Stimulated activated CD8-positive, alpha-beta memory T cell treated with anti-CD3 and anti-CD28 coated beads, Interleukin-7, amount 100 ng/mL, for 24 hours (primary cell): Measurements from ENCODE around the gene CIB4.

Source experiments
- DNase-seq: peaks from one replicate; pipeline ENCODE4 v3.0.0-alpha.2; 2020; ENCODE audit warnings: low read depth

Gene CIB4

DNA sequence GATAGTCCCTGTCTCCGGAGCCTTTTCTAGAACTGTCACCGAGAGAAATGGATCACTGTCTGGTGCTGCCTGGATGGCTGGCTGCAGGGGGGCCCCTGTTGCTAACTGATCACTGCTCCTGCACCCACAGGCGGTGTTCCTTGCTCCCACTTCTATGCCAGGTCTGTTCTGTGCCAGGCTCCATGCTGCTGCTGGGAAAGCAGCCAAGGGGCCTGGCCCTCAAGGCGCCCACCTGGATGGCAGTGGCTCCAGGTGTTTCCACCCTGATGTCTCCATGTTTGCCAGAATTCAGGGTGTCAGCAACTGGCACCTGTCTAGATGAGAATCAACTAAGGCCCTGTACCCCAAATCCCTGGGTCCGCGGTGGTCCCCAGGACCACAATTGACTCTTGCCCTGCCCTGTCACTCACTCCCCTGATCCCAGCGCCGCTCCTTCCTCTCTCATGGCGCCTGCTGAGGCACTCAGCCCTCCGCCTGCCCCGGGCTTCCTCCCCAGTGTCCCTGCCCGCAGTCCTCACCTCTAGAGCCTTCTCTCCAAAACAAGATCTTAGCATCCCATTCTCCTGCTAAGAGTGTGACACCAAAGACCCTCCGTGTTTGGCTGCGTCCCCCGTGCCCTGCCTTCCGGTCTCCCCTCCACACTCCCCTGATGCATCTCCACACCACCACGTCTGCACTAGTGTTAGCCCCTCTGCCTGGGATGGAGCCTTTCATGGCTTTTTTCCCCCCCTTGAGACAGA is 90.7 kb downstream of the CIB4 start:
- no peak for DNase-seq

DNA sequence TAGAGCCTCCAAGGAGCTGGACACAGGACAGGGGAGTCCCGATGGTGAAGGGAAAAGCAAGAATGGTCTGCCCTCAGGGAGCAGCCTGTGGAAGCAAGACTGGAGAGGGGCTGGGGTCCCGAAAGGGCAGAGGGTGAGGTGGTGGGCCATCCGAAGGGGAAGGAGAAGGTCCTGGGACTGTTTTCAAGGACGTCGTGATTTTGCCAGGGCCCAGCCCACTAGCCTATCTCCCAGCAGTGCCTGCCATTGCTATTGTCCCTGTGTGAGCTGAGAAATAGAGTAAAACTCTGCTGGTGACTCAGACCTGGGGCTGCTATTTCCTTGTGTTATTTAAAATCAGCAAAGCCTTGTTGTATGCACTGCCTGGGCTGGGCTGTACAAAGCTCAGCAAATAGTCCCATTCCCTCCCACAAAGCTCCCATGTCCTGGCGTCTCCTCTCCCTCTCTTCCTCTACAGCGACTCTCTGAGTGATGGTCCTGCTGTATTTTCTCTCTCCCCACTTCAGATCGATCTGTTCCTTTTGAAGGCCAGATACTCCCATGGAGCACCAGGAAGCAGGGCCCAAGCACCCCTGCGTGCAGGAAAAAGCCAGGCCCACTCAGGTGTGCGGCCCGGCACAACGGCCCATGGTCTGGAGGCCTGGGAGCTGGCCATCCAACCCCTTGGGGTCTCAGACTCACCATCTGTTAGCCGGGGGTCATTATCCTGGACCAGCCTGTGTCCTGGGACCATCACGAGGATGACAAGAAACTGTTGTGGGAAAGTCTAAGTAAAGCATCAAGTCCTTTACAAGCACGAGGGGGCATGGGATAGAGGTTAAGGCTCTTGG is 98.3 kb downstream of the CIB4 start:
- DNase-seq: no peak

DNA sequence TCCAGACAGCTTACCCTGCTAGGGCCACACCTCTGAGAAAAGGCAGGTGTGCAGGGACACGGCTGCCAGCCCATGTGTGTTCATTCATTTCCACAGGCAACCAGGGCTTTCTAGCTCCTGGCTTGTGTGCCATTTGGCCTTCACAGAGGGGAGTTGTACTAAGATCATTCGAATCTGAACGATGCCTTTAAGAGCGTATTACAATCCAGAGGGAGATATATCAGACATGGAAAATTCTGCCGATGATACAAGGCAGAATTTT is 99.0 kb downstream of the CIB4 start:
- no peak for DNase-seq

DNA sequence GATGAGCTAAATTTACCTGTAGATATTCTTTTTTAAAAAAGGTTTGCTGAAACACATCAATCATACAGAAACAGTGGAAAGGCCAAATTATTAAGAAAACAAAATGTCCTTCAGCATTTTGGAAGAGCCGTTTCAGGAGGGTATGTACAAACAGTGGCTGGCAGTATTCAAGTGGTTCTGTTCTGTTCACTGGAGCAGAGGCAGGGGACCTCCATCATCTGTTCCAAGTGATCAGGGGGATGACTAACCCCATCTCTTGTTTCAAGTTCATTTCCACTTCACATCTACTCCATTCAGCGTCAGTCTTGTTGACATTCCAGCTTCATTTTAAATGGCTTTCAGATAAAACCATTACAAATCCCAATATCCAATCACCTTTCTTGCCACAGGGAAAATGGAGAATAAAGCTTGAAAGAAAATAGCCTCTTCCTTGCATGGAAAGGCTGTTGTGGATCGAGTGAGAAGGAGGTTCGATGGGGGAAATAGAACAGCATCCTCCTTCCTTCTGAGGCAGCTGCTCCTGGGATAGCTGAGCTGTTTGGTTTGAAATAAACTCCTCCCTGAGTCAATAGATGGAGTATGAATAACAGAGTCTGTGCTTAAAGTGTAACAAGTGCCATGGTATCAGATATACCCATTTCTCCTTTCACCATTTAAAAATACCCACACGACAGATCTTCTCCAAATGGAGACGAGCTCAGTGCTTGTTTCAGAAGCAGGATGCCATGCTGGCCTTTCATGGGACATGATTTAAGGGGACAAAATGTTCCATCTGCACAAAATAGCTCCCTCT is 99.6 kb downstream of the CIB4 start:
- no peak for DNase-seq

DNA sequence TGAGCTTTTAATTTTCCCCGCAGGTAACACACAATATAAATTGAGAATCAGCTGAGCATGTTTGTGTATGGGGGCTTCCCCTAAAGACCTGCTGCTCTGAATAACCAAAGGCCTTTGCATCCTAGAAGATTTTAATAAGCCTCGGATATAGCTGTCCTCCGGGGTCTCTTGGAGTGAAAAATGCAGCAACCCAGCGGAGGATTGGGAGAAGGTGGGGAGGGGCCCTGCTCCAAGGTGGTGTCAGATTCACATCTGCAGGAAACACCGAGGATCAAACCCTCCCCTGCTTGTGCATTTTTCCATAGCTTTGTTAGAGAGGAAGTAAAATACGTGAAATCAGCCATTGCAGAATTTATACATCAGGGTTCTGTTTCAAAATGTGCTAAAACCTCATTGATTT is 100.2 kb downstream of the CIB4 start:
- no peak for DNase-seq

DNA sequence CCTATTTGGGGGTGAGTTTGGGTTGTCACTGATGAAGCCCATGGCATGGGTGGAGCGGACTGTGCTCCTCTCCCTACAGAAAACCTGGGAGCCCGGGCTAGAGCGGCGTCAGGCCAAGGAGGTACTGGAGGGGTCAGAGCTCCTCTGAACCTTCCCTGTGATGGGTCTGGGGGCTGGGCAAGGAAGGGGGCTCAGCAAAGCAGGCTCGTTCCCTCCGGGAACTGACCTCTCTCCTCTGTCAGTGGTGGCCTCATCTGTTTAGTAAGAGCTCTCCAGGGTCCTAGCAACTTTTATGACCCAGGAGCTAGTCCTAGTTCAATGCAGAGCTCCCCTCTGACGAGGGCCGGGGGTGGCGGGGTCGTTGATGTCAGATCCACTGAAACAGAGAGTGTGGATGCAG is 100.9 kb downstream of the CIB4 start:
- DNase-seq: no peak

DNA sequence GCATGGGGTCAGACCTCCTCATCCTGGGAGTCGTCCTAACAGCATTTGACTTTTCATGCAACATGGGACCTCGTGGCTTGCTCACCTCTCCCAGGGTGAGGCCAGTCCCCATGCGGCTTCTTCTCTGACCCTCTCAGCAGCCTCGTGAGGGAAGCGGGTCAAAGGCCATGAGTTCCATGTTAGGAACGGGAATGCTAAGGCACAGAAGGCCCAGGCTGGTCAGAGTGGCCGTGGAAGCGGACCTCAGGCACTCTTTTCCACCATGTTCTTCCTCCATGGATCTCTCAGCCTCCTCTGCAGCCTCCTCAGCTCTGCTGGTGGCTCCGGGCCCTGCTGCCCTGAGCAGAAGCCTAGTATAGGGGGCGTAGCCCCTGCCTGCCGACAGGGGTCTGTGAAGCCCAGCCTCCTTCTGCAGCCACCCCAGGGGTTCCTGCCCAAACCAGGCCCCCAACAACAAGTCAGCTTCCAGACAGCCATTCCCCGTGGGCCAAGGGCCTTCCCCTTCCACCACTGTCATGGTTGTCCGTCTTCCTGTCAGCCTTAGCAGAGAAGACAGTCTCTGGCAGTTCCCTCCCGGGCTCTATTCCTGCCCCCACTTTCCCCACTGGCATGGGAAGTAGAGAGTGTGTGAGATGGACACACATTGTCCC is 103.2 kb downstream of the CIB4 start:
- no peak for DNase-seq

DNA sequence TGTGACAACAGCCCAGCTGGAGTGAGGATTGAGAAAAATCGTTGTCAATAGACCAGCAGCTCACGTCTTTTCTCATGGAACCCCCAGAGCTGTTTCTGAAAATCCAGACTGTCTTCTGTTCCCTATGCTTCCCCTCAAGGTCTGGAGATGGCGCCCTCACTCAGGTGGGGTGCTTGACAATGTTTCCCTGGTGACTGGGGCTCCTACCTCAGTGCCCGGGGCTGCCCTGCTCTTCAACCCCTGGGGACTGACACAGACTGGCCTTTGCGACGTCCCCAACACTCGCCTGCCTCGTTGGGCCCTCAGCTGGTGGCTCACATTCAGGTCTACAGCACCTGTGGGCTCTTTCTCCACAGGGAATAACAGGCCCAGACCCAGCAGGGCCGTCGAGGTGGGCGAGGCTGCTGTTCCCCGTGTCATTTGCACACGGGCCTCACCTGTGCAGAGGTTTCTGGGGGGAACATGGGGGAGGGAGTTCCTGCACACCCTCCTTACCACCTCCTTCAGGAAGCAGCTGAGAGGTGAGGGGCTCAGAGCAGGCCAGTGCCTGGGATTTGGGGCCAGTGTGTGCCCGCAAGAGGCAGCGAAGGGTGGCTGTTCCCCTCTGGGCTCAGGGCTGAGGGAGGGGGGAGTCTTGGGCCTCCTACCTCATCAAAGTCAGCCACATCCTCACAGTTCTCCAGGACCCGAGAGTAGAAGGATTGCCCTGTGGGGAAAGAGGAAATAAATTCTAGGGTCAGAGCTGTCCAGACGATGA is 103.9 kb downstream of the CIB4 start:
- no peak for DNase-seq

DNA sequence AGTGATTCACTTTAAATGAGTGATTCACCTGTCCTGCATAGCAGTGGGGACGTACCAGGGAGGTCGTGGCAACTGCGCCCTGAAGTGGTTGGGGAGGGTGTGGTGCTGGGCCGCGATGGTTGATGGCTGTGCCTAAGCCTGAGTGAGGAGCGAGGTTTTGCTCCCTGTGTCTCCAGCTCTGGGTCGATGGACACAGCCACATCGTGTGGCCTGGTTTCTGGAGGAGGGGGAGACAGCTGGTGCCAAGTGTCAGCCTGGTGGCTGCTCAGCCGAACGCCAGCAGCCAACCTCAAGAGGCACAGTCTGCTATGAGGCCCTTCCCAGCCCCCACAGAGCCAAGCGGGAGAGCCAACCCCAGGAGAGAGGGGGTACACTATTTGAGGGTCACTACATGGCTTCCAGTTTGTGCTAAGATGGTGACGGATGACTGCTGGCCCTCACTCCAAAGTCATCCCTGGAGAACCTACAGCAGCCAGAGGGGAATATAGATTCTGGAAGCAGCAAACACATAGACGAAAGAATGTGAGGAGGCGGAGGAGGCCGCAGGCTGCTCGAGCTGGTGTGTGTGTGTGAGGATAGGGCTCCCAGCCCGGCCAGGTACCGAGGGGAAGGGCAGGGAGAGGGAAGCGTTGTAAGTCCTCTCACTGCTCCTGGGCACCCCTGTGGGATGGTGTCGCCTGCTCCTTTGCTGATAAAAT is 104.6 kb downstream of the CIB4 start:
- DNase-seq: no peak

DNA sequence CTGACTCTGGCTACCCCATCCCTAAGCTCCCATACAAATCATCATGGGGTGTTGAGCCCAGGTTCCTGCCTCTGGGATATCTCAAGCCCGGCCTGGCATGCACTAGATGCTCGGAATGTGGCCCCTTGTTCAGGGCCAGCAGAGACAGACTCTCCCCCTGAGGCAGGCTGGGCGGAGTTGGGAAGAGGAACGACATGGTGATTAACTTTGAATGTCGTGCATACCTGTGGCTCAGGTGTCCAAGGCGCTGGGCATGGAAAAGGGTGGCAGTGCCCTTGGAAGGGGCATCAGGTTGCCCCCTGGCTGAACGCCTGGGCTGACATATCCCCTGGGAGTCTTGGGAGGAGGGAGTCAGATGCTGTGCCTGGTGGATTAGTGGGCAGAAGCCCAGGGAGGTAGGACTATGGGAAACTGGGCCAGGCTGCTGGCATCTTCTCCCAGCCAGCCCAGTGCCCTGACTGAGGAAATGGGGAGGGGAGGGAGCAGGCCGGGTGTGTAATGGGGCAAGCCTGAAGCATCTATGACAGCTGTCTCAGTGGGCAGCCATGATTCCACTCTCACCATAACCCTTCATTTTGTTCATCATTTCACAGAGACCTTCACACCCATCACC is 105.4 kb downstream of the CIB4 start:
- no peak for DNase-seq

DNA sequence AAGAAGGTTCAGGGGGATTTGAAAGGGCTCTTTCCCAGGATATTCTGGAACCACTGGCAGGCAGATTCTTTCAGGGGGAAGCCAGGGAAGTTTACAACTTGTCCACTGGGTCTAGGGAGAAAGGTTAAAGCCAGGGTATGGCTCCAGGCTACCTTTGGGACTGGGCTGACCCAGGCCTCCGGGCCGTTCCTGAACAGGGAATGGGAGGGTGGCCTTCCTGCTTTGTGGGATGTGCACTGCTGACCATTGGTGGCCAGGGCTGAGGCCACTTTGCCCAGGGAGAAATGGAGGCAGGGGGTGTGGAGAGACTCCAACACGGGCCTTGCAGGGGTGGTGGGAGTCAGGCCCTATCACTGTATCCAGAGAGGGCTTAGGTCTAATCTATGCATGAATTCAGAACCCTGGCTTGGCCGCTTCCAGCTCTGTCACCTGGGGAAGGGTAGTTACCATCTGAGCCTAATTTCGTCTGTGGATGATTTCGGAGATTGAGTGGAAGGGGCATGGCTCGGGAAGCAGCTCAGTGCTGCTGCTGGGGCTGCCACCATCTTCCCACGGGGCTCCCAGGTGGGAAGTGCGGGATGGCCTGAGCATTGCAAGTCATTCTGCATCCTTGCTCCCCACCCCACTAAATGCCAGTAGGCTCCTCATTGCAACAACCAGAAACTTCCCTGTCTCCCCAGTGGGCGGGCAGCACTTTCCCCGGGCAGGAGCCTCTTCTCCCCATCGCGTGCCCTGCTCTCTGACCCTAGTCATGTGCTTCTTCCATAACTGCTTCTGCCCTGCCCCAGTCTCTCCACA is 106.1 kb downstream of the CIB4 start:
- DNase-seq: no peak

DNA sequence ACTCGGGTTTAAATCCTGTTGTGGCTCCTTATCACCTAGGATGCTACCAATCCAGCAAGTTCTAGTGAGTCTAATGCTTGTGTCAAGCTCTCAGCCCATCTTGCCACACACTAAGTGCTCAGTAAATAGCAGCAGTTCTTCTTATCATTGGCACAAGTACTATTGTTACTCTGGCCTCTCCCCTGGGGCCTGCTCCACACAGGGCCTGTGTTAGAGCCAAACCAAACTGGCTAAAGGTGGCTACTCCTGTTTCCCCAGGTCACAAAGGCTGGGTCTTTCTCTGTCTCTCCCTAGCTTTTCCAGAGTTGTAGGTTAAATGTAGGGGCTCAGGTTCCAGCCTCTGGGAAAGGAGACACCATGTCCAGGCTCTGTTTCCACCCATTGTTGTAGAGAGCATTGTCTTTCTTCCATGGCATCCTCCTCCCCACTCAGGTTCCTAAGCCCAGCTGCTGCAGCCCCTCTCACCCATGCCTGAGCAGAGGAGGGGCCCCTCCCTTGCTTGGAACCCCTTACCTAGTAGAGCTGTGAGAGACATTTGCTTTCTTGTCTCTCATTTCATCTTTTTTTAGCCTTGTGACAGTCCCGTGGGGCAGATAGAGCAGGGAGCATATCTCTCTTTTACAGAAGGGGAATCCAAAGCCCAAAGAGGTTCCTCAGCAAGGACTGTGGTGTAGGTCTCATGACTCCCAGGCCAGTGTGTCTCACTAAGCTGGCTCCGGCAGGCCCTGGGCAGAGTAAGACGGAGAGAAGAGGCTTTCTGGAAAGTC is 106.9 kb downstream of the CIB4 start:
- no peak for DNase-seq

DNA sequence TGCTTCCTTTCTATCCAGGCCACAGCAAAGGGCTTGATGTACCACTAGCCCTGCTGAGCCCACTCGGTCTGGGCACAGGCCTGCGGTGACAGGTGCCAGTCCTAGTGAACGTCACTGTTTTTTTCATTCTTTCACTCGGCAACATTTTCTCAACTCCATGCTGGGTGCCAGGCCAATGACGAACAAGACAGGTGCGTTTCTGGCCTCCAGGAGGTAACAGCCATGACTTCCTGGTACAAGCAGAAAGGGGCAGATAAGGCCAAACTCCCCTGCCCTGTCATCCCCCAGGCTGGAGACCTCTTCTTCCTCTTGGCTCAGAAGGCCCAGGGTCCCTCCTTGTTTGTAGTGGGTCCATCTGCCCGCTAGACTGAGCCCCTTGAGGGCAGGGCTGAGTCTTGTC is 107.5 kb downstream of the CIB4 start:
- no peak for DNase-seq

DNA sequence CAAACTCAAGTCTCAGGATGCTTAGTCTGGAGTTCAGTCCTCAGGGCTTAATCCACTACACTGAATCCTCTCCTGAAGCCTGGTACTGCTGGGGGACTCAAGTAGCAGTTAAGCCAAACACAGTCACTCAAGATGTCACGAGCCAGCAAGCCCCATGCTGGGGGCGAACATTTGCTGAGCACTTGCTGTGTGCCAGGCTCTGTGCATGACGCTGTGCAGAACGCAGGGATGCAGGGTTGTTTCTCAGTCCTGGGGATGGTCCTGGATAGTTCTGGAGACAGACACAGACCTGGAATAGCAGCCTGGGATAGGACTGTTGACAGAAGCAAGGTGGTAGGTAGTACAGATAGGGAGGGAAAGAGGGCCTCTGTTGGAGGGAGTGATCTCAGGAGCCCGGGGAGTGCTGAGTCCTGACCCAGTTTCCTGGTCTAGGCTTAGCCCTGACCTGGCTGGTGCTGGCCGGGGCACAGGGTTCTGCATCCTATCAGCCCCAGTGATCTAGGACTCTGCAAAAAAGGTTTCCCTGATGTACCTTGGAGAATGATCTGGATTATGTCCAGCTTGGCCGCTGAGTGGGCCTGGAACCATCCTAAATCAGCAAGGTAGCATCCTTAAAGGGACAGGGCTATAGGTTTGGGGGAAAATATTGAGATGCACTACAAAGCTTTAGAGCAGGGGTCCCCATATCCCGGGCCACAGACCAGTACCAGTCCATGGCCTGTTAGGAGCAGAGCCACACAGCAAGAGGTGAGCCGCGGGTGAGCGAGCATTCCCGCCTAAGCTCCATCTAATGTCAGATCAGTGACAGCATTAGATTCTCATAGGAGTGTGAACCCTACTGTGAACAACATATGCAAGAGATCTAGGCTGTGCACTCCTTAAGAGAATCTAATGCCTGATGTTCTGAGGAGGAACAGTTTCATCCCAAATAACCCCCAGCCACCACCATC is 108.6 kb downstream of the CIB4 start:
- no peak for DNase-seq
